ENCODE measurements around the gene RAD54L2. TPM values are rescaled to one million over a fixed set of nuclear protein-coding genes. Genes with fewer than 3 reads are reported as not detected.
"Not testable (repeated sequence)": the region's sequence is repeated elsewhere in the genome, so short reads cannot be mapped to it uniquely, and the experiment has no call there.

RAD54L2 gene
- total RNA-seq, 2 experiments from 2014 or later: 34.0 to 35.1 TPM

DNA sequence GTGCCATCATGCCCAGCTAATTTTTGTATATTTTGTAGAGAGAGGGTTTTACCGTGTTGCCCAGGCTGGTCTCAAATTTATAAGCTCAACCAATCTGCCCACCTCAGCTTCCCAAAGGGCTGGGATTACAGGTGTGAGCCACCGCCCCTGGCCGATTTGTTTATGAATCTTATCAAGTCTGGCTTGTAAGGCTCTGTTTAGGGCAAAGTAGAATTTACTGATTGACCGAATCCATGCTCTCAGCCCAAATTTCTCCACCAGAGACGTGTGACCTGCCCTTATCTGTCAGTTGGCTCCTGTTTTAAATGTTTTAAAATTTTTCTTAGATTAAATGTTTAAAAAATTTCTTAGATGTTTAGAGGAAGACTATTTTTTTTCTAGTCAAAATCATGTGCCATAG, 19.5 kb downstream of the RAD54L2 start:
- DNase-seq (no peak), ATAC-seq (no peak)
- H3K27ac Mint-ChIP-seq: no peak overlapping the region
- CTCF ChIA-PET: interaction anchor here (1.3 kb wide), 1 partner anchor 18 kb away, joined by 6 read pairs; no protein-coding TSS in a partner anchor
- no peaks in the 10 kb centered on the region for H3K27me3 Mint-ChIP-seq
- no peaks in the 10 kb centered on the region for H3K4me1 Mint-ChIP-seq
- no peak overlapping the region for H3K4me3 Mint-ChIP-seq
- H3K36me3 Mint-ChIP-seq: peaks cover 9% of the 10 kb centered on the region
- no peaks in the 10 kb centered on the region for H3K9me3 Mint-ChIP-seq (ENCODE audit: low read depth)

DNA sequence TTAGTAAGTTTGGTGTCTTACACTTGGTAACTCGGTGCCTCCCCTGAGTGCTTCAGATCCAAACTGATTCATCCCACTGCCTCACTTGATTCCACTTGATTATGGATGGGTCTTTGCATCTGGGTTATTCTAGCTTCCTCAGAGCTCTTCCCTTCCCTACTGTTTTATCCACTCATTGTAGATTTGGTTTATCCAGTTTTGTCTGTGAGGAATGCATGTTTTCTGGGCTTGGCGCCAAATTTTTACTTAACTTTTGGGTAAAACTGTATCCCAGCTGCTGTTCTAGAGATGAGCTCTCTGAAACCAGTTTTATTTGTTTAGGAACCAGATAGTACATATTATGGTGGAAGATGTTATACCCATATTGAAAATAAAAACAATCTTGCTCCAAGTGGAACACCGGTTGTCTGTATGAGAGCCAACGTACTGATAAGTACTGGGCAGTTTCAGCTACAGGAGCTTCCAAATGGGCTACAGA, 20.9 kb downstream of the RAD54L2 start:
- ATAC-seq (no peak), DNase-seq (no peak)
- Mint-ChIP-seq H3K4me1 (no peaks in the 10 kb centered on the region), H3K36me3 (peaks cover 9% of the 10 kb centered on the region), H3K4me3 (no peak overlapping the region), H3K27ac (no peak overlapping the region), H3K9me3 (ENCODE audit: low read depth) (no peaks in the 10 kb centered on the region), H3K27me3 (no peaks in the 10 kb centered on the region)
- CTCF ChIA-PET: interaction anchor here (1.0 to 1.3 kb wide), 2 partner anchors 10 to 20 kb away, joined by 3 to 4 read pairs; no protein-coding TSS in a partner anchor

DNA sequence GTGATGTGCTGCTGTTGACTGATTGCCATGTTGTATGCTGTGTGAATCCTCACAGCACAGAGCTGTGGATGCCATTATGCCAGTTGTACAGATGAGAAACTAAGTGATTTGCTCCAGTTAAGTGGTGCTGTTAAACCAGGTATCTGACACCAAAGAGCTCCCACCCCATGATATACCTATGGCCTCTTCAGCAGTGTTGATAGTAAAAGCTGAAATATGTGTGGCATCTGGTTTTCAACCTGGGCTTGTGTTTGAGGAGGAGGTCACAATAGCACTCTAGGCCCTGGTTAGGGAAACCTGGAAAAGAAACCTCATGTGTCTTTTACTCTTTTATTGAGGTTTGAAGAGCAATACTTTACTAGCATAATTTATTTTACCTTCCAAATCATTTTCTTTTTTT, 21.4 kb downstream of the RAD54L2 start:
- Mint-ChIP-seq H3K9me3 (ENCODE audit: low read depth) (no peaks in the 10 kb centered on the region), H3K27ac (no peak overlapping the region), H3K27me3 (no peaks in the 10 kb centered on the region), H3K36me3 (peaks cover 9% of the 10 kb centered on the region), H3K4me3 (no peak overlapping the region), H3K4me1 (no peaks in the 10 kb centered on the region)
- ATAC-seq (no peak), DNase-seq (no peak)
- CTCF ChIA-PET: interaction anchor here (1.0 to 1.3 kb wide), 2 partner anchors 10 to 21 kb away, joined by 3 to 4 read pairs; no protein-coding TSS in a partner anchor

DNA sequence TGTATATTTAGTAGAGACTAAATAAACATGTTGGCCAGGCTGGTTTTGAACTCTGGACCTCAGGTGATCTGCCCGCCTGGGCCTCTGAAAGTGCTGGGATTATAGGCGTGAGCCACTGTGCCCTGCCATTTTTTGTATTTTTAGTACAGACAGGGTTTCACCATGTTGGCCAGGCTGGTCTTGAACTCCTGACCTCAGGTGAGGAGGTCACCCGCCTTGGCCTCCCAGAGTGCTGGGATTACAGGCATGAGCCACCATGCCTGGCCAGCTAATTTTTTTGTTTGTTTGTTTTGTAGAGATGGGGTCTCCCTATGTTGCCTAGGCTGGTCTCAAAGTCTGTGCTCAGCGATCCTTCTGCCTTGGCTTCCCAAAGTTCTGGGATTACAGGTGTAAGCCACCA, 23.9 kb downstream of the RAD54L2 start:
- H3K27ac Mint-ChIP-seq; H3K36me3 Mint-ChIP-seq; H3K9me3 Mint-ChIP-seq (ENCODE audit: low read depth); DNase-seq; H3K27me3 Mint-ChIP-seq; H3K4me1 Mint-ChIP-seq; H3K4me3 Mint-ChIP-seq; ATAC-seq; CTCF ChIA-PET: not testable (repeated sequence)

DNA sequence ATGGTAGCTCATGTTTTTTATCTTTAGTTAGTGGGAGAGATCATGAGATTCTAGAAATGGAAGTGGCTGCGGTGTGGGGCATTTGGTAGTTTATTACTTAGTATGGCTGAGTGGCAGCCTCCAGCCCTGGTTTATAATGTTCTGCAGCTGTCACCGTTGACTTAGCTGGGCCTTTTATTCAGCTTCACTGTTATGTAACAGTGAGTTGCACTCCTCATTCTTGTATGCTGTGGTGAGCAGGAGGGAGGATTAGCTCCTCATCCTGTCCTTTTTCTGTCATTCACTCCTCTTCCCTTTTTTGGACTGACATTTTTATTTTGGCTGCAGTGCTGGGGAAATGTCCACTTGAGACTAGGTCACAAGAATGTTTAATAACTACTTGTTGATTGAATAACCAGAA, 29.5 kb downstream of the RAD54L2 start:
- Mint-ChIP-seq H3K9me3 (ENCODE audit: low read depth) (no peaks in the 10 kb centered on the region), H3K36me3 (peaks cover 6% of the 10 kb centered on the region), H3K4me3 (no peak overlapping the region), H3K27me3 (no peaks in the 10 kb centered on the region), H3K4me1 (no peaks in the 10 kb centered on the region), H3K27ac (no peak overlapping the region)
- CTCF ChIA-PET: interaction anchor here (0.8 kb wide), 1 partner anchor 114 kb away, joined by 3 read pairs; no protein-coding TSS in a partner anchor
- no peak for ATAC-seq
- no peak for DNase-seq

DNA sequence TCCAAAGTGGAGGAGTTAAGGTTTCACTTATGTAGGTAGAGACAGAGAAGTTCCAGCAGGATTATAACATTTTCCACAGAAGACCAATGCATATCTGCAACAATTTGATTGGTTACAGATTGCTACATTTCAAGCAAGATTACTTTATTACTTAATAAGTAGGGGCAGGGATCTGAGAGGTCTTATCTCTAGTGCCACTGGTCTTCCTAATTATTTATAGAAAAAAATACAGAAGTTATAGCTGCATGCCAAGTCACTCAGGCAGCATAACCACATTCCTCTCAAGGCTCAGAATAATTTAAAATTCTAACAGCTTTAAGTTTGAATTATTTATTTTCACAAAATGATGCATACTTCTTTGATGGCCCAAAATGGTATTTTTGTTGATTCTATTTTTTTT, 30.5 kb downstream of the RAD54L2 start:
- no peak for ATAC-seq
- no peaks in the 10 kb centered on the region for H3K4me1 Mint-ChIP-seq
- no peaks in the 10 kb centered on the region for H3K9me3 Mint-ChIP-seq (ENCODE audit: low read depth)
- no peak for DNase-seq
- CTCF ChIA-PET: interaction anchor here (0.6 to 0.7 kb wide), 2 partner anchors 10 to 100 kb away, joined by 3 to 4 read pairs; no protein-coding TSS in a partner anchor
- no peaks in the 10 kb centered on the region for H3K27me3 Mint-ChIP-seq
- peaks cover 12% of the 10 kb centered on the region for H3K36me3 Mint-ChIP-seq
- no peak overlapping the region for H3K27ac Mint-ChIP-seq
- H3K4me3 Mint-ChIP-seq: no peak overlapping the region

DNA sequence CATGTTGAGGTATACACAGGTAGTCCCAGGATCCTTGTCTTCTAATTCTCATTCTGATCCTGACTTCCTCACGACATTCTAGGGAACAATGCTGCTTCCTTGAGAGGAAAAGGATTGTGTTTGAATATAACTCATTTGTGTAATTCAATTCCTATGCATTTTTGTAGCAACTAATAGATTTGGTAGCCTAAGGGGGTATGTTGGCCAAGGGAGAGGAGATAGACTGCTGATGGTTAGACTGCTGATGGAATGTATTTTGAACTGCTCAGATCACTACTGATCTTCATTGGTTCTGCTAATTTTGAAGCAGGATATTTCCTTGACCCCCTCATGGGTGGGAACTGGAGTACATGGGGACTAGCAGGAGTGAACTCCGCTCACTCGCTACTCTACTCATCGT, 39.7 kb downstream of the RAD54L2 start:
- peaks cover 1% of the 10 kb centered on the region for H3K4me1 Mint-ChIP-seq
- H3K36me3 Mint-ChIP-seq: peaks cover 20% of the 10 kb centered on the region
- no peaks in the 10 kb centered on the region for H3K27me3 Mint-ChIP-seq
- no peak overlapping the region for H3K4me3 Mint-ChIP-seq
- CTCF ChIA-PET: interaction anchor here (0.7 kb wide), 1 partner anchor 9 kb away, joined by 4 read pairs; no protein-coding TSS in a partner anchor
- peak overlapping the region; percentile 31 for H3K27ac Mint-ChIP-seq
- DNase-seq: no peak
- H3K9me3 Mint-ChIP-seq (ENCODE audit: low read depth): no peaks in the 10 kb centered on the region
- ATAC-seq: no peak

DNA sequence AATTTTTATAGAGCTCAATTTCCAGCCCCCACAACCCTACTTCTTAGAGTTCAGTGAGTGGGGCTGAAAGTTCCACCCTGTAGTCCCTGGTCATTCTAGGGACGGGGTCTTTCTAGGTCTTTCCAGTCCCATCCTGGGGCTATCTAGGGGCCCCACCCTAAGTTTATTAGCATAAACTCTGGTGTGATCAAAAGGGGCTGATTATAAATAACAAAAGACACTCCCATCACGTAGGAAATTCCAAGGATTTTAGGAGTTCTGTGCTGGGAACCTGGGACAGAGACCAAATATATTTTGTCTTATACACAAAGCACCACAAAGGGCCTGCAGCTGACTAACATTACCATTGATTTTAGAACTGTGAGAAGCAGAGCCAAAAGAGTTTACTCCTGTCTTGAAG, 41.9 kb downstream of the RAD54L2 start:
- CTCF ChIA-PET: no interaction called here
- no peak for ATAC-seq
- H3K4me3 Mint-ChIP-seq: no peak overlapping the region
- peaks cover 7% of the 10 kb centered on the region for H3K36me3 Mint-ChIP-seq
- H3K27ac Mint-ChIP-seq: no peak overlapping the region
- peaks cover 1% of the 10 kb centered on the region for H3K4me1 Mint-ChIP-seq
- no peak for DNase-seq
- H3K27me3 Mint-ChIP-seq: no peaks in the 10 kb centered on the region
- H3K9me3 Mint-ChIP-seq (ENCODE audit: low read depth): no peaks in the 10 kb centered on the region

DNA sequence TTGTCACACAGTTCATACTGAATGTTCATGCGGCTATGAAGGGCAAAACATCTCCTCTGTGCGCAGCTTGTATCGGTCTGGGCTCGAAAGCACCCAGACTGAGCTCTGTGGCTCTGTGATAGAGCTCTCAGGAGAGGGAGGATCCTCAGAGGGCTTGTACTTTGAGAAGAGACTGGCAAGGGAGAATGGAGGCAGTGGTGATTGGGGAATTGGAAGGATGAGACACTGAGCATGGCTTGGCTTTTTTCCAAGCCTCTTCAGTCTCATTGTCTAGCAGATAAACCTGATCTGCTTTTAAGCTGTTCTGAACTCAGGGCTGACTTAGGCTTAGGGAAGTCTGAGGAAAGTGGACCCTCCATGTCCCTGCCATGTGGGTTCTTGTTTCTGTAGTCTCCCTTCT, 43.0 kb downstream of the RAD54L2 start:
- H3K4me1 Mint-ChIP-seq: peaks cover 1% of the 10 kb centered on the region
- H3K27ac Mint-ChIP-seq: no peak overlapping the region
- no peak overlapping the region for H3K4me3 Mint-ChIP-seq
- no peak for DNase-seq
- no peak for ATAC-seq
- no peaks in the 10 kb centered on the region for H3K27me3 Mint-ChIP-seq
- CTCF ChIA-PET: interaction anchor here (1.0 kb wide), 2 partner anchors 38 to 101 kb away, joined by 3 to 4 read pairs; no protein-coding TSS in a partner anchor
- peaks cover 6% of the 10 kb centered on the region for H3K36me3 Mint-ChIP-seq
- no peaks in the 10 kb centered on the region for H3K9me3 Mint-ChIP-seq (ENCODE audit: low read depth)

DNA sequence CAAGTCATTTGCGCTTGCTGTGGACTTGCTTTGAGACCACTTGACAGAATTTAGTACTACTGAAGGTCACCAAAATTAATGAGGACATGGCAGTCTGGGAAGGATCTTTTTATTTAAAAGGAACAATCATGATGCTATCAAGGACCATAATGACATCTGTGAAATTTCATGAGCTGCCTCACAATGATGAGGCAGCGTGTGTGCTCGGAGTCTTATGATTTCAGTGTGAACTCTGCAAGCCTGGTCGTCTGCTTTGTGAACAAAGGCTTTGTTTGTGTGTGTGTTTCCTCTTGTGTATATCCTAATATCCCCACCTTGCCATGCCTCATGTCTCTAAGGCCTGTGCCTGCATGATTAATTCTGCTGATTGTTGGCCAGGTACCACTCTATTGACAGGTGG, 46.7 kb downstream of the RAD54L2 start:
- Mint-ChIP-seq H3K36me3 (peaks cover 12% of the 10 kb centered on the region), H3K27ac (no peak overlapping the region), H3K27me3 (no peaks in the 10 kb centered on the region), H3K9me3 (ENCODE audit: low read depth) (no peaks in the 10 kb centered on the region), H3K4me1 (peaks cover 7% of the 10 kb centered on the region), H3K4me3 (no peak overlapping the region)
- ATAC-seq (no peak), DNase-seq (no peak)
- CTCF ChIA-PET: no interaction called here

DNA sequence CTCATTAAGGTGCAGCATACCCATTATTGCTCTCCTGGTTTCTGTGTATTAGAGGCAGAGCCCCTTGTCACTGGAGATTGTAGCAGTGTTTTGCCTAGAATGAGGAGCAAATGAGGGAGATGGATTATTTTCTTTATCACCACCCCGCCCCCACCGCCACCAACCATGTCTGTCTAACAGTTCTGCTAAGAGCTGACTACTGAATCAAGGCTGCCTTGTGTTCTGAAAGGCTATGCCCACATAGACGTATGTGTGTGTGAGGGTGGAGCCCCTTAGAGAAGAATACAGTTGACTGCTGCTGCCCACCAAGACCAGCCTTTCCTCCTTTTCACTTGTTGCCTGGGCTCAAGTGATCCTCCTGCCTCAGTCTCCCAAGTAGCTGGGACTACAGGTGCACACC, 47.4 kb downstream of the RAD54L2 start:
- DNase-seq: no peak
- H3K4me3 Mint-ChIP-seq: no peak overlapping the region
- H3K9me3 Mint-ChIP-seq (ENCODE audit: low read depth): no peaks in the 10 kb centered on the region
- H3K27ac Mint-ChIP-seq: no peak overlapping the region
- CTCF ChIA-PET: interaction anchor here (0.8 kb wide), 1 partner anchor 20 kb away, joined by 3 read pairs; no protein-coding TSS in a partner anchor
- ATAC-seq: no peak
- peaks cover 17% of the 10 kb centered on the region for H3K36me3 Mint-ChIP-seq
- no peaks in the 10 kb centered on the region for H3K27me3 Mint-ChIP-seq
- H3K4me1 Mint-ChIP-seq: peaks cover 7% of the 10 kb centered on the region

Other genes with a start within 250 kb of the RAD54L2 start
- 100 to 1,000 TPM; 140 to 182 TPM for gene MANF, start 153.4 kb upstream of the RAD54L2 start, total RNA-seq
- 10 to 100 TPM; 28.7 to 36.1 TPM for gene RBM15B, start 147.4 kb upstream of the RAD54L2 start, total RNA-seq
- gene DCAF1, start 38.7 kb upstream of the RAD54L2 start, total RNA-seq: 10 to 100 TPM; 34.9 to 41.7 TPM
- gene TEX264, start 132.5 kb downstream of the RAD54L2 start, total RNA-seq: 10 to 100 TPM; 58.8 to 66.5 TPM
- under 1 TPM; 0.52 to 0.55 TPM for gene GRM2, start 168.3 kb downstream of the RAD54L2 start, total RNA-seq
- gene IQCF6, start 240.5 kb downstream of the RAD54L2 start, total RNA-seq: not detected